CD4-positive, alpha-beta memory T cell (primary cell): ENCODE measurements around the gene DCAF8L2. TPM values are rescaled to one million over a fixed set of nuclear protein-coding genes. Genes with fewer than 3 reads are reported as not detected.

ENCODE experiments used
- CTCF ChIA-PET: fragments of 350-600 bp; sonication (Branson Sonifier 250); formaldehyde crosslinking; loops from one replicate; lab custom pipeline; 2021; ENCODE audit warnings: inconsistent platforms; ENCODE audit not compliant: partially characterized antibody; lab: Charles Lee
- POLR2A ChIA-PET: fragments of 350-600 bp; sonication (Branson Sonifier 250); formaldehyde crosslinking; loops from one replicate; lab custom pipeline; 2021; ENCODE audit not compliant: partially characterized antibody; lab: Charles Lee
- DNase-seq, 5 donors: peaks; one replicate each; pipeline versions ENCODE4 v3.0.0 to v3.0.0-alpha.2; 2020 to 2022; ENCODE audit warnings: mixed read lengths in 1 of 5
- H3K27ac ChIP-seq: one replicate; pipeline ENCODE4 v1.7.0; 2013; ENCODE audit warnings: low read depth, low read length
- H3K27me3 ChIP-seq: 2 replicates; pipeline ENCODE4 v1.7.0; 2013; ENCODE audit warnings: mild to moderate bottlenecking, low read length, moderate library complexity; ENCODE audit not compliant: insufficient read depth
- H3K36me3 ChIP-seq: 2 replicates; pipeline ENCODE4 v1.7.0; 2013; ENCODE audit warnings: mild to moderate bottlenecking, low read length, moderate library complexity; ENCODE audit not compliant: insufficient read depth
- H3K4me1 ChIP-seq: 2 replicates; pipeline ENCODE4 v1.7.0; 2013; ENCODE audit warnings: mild to moderate bottlenecking, low read length, moderate library complexity; ENCODE audit not compliant: insufficient read depth
- H3K4me3 ChIP-seq, 2 donors: one replicate each; pipeline ENCODE4 v1.7.0; 2013; ENCODE audit warnings: low read length in 2 of 2, mild to moderate bottlenecking in 1 of 2
- H3K9me3 ChIP-seq, 2 donors: one replicate each; pipeline ENCODE4 v1.7.0; 2013; ENCODE audit warnings: low read length in 2 of 2, control low read depth in 1 of 2; ENCODE audit not compliant: control insufficient read depth in 1 of 2
- H3K27ac Mint-ChIP-seq, 7 donors: one replicate each; pipeline ENCODE4 v1.8.0; 2020 to 2021; ENCODE audit warnings: mixed read lengths in 7 of 7, mild to moderate bottlenecking in 6 of 7, inconsistent platforms in 3 of 7, moderate library complexity in 3 of 7
- H3K27me3 Mint-ChIP-seq, 2 donors: one replicate each; pipeline ENCODE4 v1.8.0; 2020 to 2021; ENCODE audit warnings: mixed read lengths in 2 of 2
- H3K36me3 Mint-ChIP-seq, 2 donors: one replicate each; pipeline ENCODE4 v1.8.0; 2020 to 2021; ENCODE audit warnings: mixed read lengths in 2 of 2, inconsistent platforms in 1 of 2, mild to moderate bottlenecking in 1 of 2
- H3K4me1 Mint-ChIP-seq, 4 donors: one replicate each; pipeline ENCODE4 v1.8.0; 2020 to 2021; ENCODE audit warnings: mixed read lengths in 4 of 4, mild to moderate bottlenecking in 1 of 4
- H3K4me3 Mint-ChIP-seq, 8 donors: one replicate each; pipeline ENCODE4 v1.8.0; 2020 to 2021; ENCODE audit warnings: mixed read lengths in 8 of 8, mild to moderate bottlenecking in 7 of 8, moderate library complexity in 6 of 8, inconsistent platforms in 3 of 8
- H3K9me3 Mint-ChIP-seq, 8 donors: one replicate each; pipeline ENCODE4 v1.8.0; 2020 to 2021; ENCODE audit warnings: mixed read lengths in 8 of 8, mild to moderate bottlenecking in 5 of 8, inconsistent platforms in 3 of 8, moderate library complexity in 1 of 8
- intact Hi-C: fragments of 100-400 bp; cut with micrococcal nuclease; formaldehyde crosslinking; loops from one replicate; pipeline ENCODE4 v1.15.1; 2023
- polyA plus RNA-seq, 2 donors: library from polyadenylated mRNA; unstranded; fragments of 300-500 nt; fragmentation: Illumina TruSeq; gene quantifications; one replicate each; pipeline ENCODE4 v1.2.3, GENCODE V29; 2021
- total RNA-seq, 2 experiments: library from RNA; stranded (reverse); gene quantifications; one replicate each; pipeline ENCODE4 v1.2.3, GENCODE V29; 2021

The DCAF8L2 gene
- total and polyA plus RNA-seq, 4 experiments from 2014 or later: not detected

- Mint-ChIP-seq H3K36me3 (no peaks in the 10 kb centered on the region), H3K27ac (no peak overlapping the region), H3K9me3 (peaks cover 0 to 2% (median 0%) of the 10 kb centered on the region in 8 donors), H3K4me3 (no peak overlapping the region), H3K4me1 (no peaks in the 10 kb centered on the region), H3K27me3 (no peaks in the 10 kb centered on the region)
- ChIA-PET POLR2A (no interaction called here), CTCF (no interaction called here)
- no peaks in the 10 kb centered on the region for H3K9me3 ChIP-seq
- no peaks in the 10 kb centered on the region for H3K36me3 ChIP-seq
- H3K27me3 ChIP-seq: no peaks in the 10 kb centered on the region
- no peak for DNase-seq
- H3K4me3 ChIP-seq: no peak overlapping the region
- no peaks in the 10 kb centered on the region for H3K4me1 ChIP-seq
- no peak overlapping the region for H3K27ac ChIP-seq
- intact Hi-C loops: no loop called here
Measured at GRCh38 chrX:27583976-27584375, 6.2 kb upstream of the DCAF8L2 start.

- H3K27me3 Mint-ChIP-seq: no peaks in the 10 kb centered on the region
- POLR2A ChIA-PET: no interaction called here
- no peaks in the 10 kb centered on the region for H3K4me1 Mint-ChIP-seq
- intact Hi-C loops: no loop called here
- Histone ChIP-seq H3K9me3 (no peaks in the 10 kb centered on the region), H3K4me1 (no peaks in the 10 kb centered on the region), H3K27ac (no peak overlapping the region), H3K4me3 (no peak overlapping the region), H3K27me3 (no peaks in the 10 kb centered on the region), H3K36me3 (no peaks in the 10 kb centered on the region)
- CTCF ChIA-PET: no interaction called here
- peaks cover 0 to 8% (median 1%) of the 10 kb centered on the region in 8 donors for H3K9me3 Mint-ChIP-seq
- no peak for DNase-seq
- no peaks in the 10 kb centered on the region for H3K36me3 Mint-ChIP-seq
- H3K4me3 Mint-ChIP-seq: no peak overlapping the region
- H3K27ac Mint-ChIP-seq: no peak overlapping the region
Measured at GRCh38 chrX:27591938-27592337, 1.8 kb downstream of the DCAF8L2 start.

- Histone ChIP-seq H3K9me3 (no peaks in the 10 kb centered on the region), H3K27me3 (no peaks in the 10 kb centered on the region), H3K4me3 (no peak overlapping the region), H3K36me3 (no peaks in the 10 kb centered on the region), H3K27ac (no peak overlapping the region), H3K4me1 (no peaks in the 10 kb centered on the region)
- CTCF ChIA-PET: no interaction called here
- no peaks in the 10 kb centered on the region for H3K27me3 Mint-ChIP-seq
- H3K4me1 Mint-ChIP-seq: no peaks in the 10 kb centered on the region
- DNase-seq: no peak
- H3K36me3 Mint-ChIP-seq: no peaks in the 10 kb centered on the region
- intact Hi-C loops: no loop called here
- no peak overlapping the region for H3K27ac Mint-ChIP-seq
- POLR2A ChIA-PET: no interaction called here
- peaks cover 0 to 5% (median 2%) of the 10 kb centered on the region in 8 donors for H3K9me3 Mint-ChIP-seq
- H3K4me3 Mint-ChIP-seq: no peak overlapping the region
Measured at GRCh38 chrX:27597508-27597907, 7.4 kb downstream of the DCAF8L2 start.

- Histone ChIP-seq H3K9me3 (no peaks in the 10 kb centered on the region), H3K27ac (no peak overlapping the region), H3K36me3 (no peaks in the 10 kb centered on the region), H3K27me3 (no peaks in the 10 kb centered on the region), H3K4me3 (no peak overlapping the region), H3K4me1 (no peaks in the 10 kb centered on the region)
- H3K4me3 Mint-ChIP-seq: no peak overlapping the region
- H3K9me3 Mint-ChIP-seq: peaks cover 0 to 2% (median 0%) of the 10 kb centered on the region in 8 donors
- DNase-seq: no peak
- no peaks in the 10 kb centered on the region for H3K36me3 Mint-ChIP-seq
- no peaks in the 10 kb centered on the region for H3K27me3 Mint-ChIP-seq
- POLR2A ChIA-PET: no interaction called here
- intact Hi-C loops: no loop called here
- H3K27ac Mint-ChIP-seq: no peak overlapping the region
- CTCF ChIA-PET: no interaction called here
- no peaks in the 10 kb centered on the region for H3K4me1 Mint-ChIP-seq
Measured at GRCh38 chrX:27598312-27598711, 8.2 kb downstream of the DCAF8L2 start.

- Histone ChIP-seq H3K4me1 (no peaks in the 10 kb centered on the region), H3K9me3 (no peaks in the 10 kb centered on the region), H3K4me3 (no peak overlapping the region), H3K27me3 (no peaks in the 10 kb centered on the region), H3K27ac (no peak overlapping the region), H3K36me3 (no peaks in the 10 kb centered on the region)
- no peak for DNase-seq
- CTCF ChIA-PET: no interaction called here
- Mint-ChIP-seq H3K36me3 (no peaks in the 10 kb centered on the region), H3K27ac (no peak overlapping the region), H3K27me3 (no peaks in the 10 kb centered on the region), H3K4me3 (no peak overlapping the region), H3K4me1 (no peaks in the 10 kb centered on the region), H3K9me3 (peaks cover 0 to 2% (median 0%) of the 10 kb centered on the region in 8 donors)
- POLR2A ChIA-PET: no interaction called here
- intact Hi-C loops: no loop called here
Measured at GRCh38 chrX:27599928-27600327, 9.8 kb downstream of the DCAF8L2 start.

GRCh38 chrX:27600686-27601085 is 10.5 kb downstream of the DCAF8L2 start:
- intact Hi-C loops: no loop called here
- no peaks in the 10 kb centered on the region for H3K27me3 ChIP-seq
- DNase-seq: no peak
- H3K36me3 ChIP-seq: no peaks in the 10 kb centered on the region
- Mint-ChIP-seq H3K4me1 (no peaks in the 10 kb centered on the region), H3K36me3 (no peaks in the 10 kb centered on the region), H3K9me3 (peaks cover 0 to 2% (median 0%) of the 10 kb centered on the region in 8 donors), H3K27me3 (no peaks in the 10 kb centered on the region), H3K27ac (no peak overlapping the region), H3K4me3 (no peak overlapping the region)
- no peak overlapping the region for H3K4me3 ChIP-seq
- H3K4me1 ChIP-seq: no peaks in the 10 kb centered on the region
- H3K9me3 ChIP-seq: no peaks in the 10 kb centered on the region
- no peak overlapping the region for H3K27ac ChIP-seq
- ChIA-PET CTCF (no interaction called here), POLR2A (no interaction called here)

GRCh38 chrX:27608671-27609070 is 18.5 kb downstream of the DCAF8L2 start:
- no peaks in the 10 kb centered on the region for H3K9me3 ChIP-seq
- H3K4me3 ChIP-seq: no peak overlapping the region
- no peaks in the 10 kb centered on the region for H3K4me1 Mint-ChIP-seq
- POLR2A ChIA-PET: no interaction called here
- H3K27me3 ChIP-seq: no peaks in the 10 kb centered on the region
- no peak for DNase-seq
- peaks cover 0 to 7% (median 2%) of the 10 kb centered on the region in 8 donors for H3K9me3 Mint-ChIP-seq
- CTCF ChIA-PET: no interaction called here
- no peaks in the 10 kb centered on the region for H3K4me1 ChIP-seq
- no peaks in the 10 kb centered on the region for H3K36me3 Mint-ChIP-seq
- no peak overlapping the region for H3K27ac ChIP-seq
- intact Hi-C loops: no loop called here
- no peak overlapping the region for H3K27ac Mint-ChIP-seq
- no peaks in the 10 kb centered on the region for H3K36me3 ChIP-seq
- H3K27me3 Mint-ChIP-seq: no peaks in the 10 kb centered on the region
- H3K4me3 Mint-ChIP-seq: no peak overlapping the region

- intact Hi-C loops: no loop called here
Measured at GRCh38 chrX:27619459-27619858, 29.3 kb downstream of the DCAF8L2 start.

More at GRCh38 chrX:27619459-27619858, 29.3 kb downstream of the DCAF8L2 start:
- Mint-ChIP-seq H3K36me3 (no peaks in the 10 kb centered on the region), H3K4me3 (no peak overlapping the region), H3K27ac (no peak overlapping the region), H3K9me3 (peaks cover 0 to 9% (median 3%) of the 10 kb centered on the region in 8 donors), H3K27me3 (no peaks in the 10 kb centered on the region), H3K4me1 (no peaks in the 10 kb centered on the region)
- ChIA-PET POLR2A (no interaction called here), CTCF (no interaction called here)
- no peak overlapping the region for H3K4me3 ChIP-seq
- no peak for DNase-seq
- H3K9me3 ChIP-seq: no peaks in the 10 kb centered on the region
- H3K4me1 ChIP-seq: no peaks in the 10 kb centered on the region
- no peaks in the 10 kb centered on the region for H3K27me3 ChIP-seq
- H3K27ac ChIP-seq: no peak overlapping the region
- no peaks in the 10 kb centered on the region for H3K36me3 ChIP-seq
